ENCODE measurements around the gene FADS2. TPM values are rescaled to one million over a fixed set of nuclear protein-coding genes. Genes with fewer than 3 reads are reported as not detected.

Gene FADS2
- total and polyA plus RNA-seq, 9 of the 15 experiments (the other 6 are each of a cell fraction or from before 2014, with no cell fraction given): 2.9 to 42.8 (median 16.2) TPM

DNA sequence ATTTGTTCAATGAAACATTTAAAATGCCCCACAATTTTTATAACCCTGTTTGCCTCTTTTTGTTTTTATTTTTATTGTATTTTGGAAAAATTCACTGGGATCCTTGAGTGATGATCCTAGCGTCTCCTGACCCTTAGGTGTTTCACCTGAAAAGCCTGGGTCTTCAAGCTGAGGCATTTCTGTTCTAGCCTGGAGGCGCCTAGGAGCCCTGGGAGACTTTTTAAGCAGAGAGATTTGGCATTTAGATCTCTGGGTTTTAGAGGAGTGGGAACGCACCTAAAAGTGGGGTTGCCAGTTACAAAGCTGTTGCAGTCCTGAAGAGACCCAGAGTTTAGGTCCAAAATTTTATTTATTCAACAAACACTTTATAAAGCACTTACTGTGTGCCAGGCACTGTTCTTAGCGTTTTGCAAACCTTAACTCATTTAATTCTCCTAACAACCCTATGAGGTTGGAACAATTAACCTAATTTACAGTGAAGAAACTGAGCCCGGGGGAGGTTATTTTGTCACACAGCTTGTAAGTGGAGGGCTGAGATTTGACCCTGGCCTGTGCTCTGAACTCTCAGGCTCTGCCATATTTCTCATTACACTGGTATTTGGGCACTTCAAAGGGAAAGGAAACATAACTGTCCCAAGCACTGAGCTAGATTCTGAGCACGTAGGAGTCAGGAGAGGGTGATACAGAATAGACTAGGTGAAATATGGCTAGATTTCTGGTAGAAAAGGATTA is 10.5 kb upstream of the FADS2 start (continued):
- TF ChIP-seq, protein P1, sequence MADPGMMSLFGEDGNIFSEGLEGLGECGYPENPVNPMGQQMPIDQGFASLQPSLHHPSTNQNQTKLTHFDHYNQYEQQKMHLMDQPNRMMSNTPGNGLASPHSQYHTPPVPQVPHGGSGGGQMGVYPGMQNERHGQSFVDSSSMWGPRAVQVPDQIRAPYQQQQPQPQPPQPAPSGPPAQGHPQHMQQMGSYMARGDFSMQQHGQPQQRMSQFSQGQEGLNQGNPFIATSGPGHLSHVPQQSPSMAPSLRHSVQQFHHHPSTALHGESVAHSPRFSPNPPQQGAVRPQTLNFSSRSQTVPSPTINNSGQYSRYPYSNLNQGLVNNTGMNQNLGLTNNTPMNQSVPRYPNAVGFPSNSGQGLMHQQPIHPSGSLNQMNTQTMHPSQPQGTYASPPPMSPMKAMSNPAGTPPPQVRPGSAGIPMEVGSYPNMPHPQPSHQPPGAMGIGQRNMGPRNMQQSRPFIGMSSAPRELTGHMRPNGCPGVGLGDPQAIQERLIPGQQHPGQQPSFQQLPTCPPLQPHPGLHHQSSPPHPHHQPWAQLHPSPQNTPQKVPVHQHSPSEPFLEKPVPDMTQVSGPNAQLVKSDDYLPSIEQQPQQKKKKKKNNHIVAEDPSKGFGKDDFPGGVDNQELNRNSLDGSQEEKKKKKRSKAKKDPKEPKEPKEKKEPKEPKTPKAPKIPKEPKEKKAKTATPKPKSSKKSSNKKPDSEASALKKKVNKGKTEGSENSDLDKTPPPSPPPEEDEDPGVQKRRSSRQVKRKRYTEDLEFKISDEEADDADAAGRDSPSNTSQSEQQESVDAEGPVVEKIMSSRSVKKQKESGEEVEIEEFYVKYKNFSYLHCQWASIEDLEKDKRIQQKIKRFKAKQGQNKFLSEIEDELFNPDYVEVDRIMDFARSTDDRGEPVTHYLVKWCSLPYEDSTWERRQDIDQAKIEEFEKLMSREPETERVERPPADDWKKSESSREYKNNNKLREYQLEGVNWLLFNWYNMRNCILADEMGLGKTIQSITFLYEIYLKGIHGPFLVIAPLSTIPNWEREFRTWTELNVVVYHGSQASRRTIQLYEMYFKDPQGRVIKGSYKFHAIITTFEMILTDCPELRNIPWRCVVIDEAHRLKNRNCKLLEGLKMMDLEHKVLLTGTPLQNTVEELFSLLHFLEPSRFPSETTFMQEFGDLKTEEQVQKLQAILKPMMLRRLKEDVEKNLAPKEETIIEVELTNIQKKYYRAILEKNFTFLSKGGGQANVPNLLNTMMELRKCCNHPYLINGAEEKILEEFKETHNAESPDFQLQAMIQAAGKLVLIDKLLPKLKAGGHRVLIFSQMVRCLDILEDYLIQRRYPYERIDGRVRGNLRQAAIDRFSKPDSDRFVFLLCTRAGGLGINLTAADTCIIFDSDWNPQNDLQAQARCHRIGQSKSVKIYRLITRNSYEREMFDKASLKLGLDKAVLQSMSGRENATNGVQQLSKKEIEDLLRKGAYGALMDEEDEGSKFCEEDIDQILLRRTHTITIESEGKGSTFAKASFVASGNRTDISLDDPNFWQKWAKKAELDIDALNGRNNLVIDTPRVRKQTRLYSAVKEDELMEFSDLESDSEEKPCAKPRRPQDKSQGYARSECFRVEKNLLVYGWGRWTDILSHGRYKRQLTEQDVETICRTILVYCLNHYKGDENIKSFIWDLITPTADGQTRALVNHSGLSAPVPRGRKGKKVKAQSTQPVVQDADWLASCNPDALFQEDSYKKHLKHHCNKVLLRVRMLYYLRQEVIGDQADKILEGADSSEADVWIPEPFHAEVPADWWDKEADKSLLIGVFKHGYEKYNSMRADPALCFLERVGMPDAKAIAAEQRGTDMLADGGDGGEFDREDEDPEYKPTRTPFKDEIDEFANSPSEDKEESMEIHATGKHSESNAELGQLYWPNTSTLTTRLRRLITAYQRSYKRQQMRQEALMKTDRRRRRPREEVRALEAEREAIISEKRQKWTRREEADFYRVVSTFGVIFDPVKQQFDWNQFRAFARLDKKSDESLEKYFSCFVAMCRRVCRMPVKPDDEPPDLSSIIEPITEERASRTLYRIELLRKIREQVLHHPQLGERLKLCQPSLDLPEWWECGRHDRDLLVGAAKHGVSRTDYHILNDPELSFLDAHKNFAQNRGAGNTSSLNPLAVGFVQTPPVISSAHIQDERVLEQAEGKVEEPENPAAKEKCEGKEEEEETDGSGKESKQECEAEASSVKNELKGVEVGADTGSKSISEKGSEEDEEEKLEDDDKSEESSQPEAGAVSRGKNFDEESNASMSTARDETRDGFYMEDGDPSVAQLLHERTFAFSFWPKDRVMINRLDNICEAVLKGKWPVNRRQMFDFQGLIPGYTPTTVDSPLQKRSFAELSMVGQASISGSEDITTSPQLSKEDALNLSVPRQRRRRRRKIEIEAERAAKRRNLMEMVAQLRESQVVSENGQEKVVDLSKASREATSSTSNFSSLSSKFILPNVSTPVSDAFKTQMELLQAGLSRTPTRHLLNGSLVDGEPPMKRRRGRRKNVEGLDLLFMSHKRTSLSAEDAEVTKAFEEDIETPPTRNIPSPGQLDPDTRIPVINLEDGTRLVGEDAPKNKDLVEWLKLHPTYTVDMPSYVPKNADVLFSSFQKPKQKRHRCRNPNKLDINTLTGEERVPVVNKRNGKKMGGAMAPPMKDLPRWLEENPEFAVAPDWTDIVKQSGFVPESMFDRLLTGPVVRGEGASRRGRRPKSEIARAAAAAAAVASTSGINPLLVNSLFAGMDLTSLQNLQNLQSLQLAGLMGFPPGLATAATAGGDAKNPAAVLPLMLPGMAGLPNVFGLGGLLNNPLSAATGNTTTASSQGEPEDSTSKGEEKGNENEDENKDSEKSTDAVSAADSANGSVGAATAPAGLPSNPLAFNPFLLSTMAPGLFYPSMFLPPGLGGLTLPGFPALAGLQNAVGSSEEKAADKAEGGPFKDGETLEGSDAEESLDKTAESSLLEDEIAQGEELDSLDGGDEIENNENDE (IDR thresholded peaks at IDR 0.05; ENCODE audit: low read depth, low read length): no peak
- TF ChIP-seq, protein P2, sequence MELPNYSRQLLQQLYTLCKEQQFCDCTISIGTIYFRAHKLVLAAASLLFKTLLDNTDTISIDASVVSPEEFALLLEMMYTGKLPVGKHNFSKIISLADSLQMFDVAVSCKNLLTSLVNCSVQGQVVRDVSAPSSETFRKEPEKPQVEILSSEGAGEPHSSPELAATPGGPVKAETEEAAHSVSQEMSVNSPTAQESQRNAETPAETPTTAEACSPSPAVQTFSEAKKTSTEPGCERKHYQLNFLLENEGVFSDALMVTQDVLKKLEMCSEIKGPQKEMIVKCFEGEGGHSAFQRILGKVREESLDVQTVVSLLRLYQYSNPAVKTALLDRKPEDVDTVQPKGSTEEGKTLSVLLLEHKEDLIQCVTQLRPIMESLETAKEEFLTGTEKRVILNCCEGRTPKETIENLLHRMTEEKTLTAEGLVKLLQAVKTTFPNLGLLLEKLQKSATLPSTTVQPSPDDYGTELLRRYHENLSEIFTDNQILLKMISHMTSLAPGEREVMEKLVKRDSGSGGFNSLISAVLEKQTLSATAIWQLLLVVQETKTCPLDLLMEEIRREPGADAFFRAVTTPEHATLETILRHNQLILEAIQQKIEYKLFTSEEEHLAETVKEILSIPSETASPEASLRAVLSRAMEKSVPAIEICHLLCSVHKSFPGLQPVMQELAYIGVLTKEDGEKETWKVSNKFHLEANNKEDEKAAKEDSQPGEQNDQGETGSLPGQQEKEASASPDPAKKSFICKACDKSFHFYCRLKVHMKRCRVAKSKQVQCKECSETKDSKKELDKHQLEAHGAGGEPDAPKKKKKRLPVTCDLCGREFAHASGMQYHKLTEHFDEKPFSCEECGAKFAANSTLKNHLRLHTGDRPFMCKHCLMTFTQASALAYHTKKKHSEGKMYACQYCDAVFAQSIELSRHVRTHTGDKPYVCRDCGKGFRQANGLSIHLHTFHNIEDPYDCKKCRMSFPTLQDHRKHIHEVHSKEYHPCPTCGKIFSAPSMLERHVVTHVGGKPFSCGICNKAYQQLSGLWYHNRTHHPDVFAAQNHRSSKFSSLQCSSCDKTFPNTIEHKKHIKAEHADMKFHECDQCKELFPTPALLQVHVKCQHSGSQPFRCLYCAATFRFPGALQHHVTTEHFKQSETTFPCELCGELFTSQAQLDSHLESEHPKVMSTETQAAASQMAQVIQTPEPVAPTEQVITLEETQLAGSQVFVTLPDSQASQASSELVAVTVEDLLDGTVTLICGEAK (IDR thresholded peaks at IDR 0.05): peak; percentile 36; the same call in 1 of the 2 replicates
- TF ChIP-seq, protein P2 (CRISPR knock-in tag; IDR thresholded peaks at IDR 0.05): no peak
- no peak for TF ChIP-seq ZNF764 (CRISPR knock-in tag; IDR thresholded peaks at IDR 0.05; ENCODE audit: low read depth)
- TF ChIP-seq ZNF76 (CRISPR knock-in tag; IDR thresholded peaks at IDR 0.05; ENCODE audit: borderline replicate concordance): no peak
- no peak for TF ChIP-seq HEY1 (CRISPR knock-in tag; IDR thresholded peaks at IDR 0.05; ENCODE audit: borderline replicate concordance)
